Stimulated activated CD4-positive, alpha-beta T cell treated with anti-CD3 and anti-CD28 coated beads, Interleukin-4, amount 100 ng/mL, for 48 hours (primary cell): Measurements from ENCODE around the gene NADK.
"Not testable (repeated sequence)": the region's sequence is repeated elsewhere in the genome, so short reads cannot be mapped to it uniquely, and the experiment has no call there.

Experiments
- DNase-seq, 2 donors: peaks; one replicate each; pipeline ENCODE4 v3.0.0-alpha.2; 2020; ENCODE audit warnings: low read depth in 2 of 2

NADK gene

GRCh38 chr1:1746566-1746909 is 31.7 kb downstream of the NADK start:
- not testable (repeated sequence) for DNase-seq

- DNase-seq: peak; percentile 89 to 91
Measured at GRCh38 chr1:1745651-1746565, 32.4 kb downstream of the NADK start.

- DNase-seq: not testable (repeated sequence)
Measured at GRCh38 chr1:1742529-1742928, 35.7 kb downstream of the NADK start.

- DNase-seq: not testable (repeated sequence)
Measured at GRCh38 chr1:1741013-1741412, 37.3 kb downstream of the NADK start.

GRCh38 chr1:1738799-1739337 is 39.4 kb downstream of the NADK start:
- not testable (repeated sequence) for DNase-seq

GRCh38 chr1:1737675-1738590 is 40.3 kb downstream of the NADK start:
- DNase-seq: not testable (repeated sequence)

- no peak for DNase-seq
Measured at GRCh38 chr1:1732381-1732780, 45.9 kb downstream of the NADK start.

GRCh38 chr1:1730870-1731269 is 47.4 kb downstream of the NADK start:
- no peak for DNase-seq

GRCh38 chr1:1730230-1730629 is 48.0 kb downstream of the NADK start:
- DNase-seq: not testable (repeated sequence)

- not testable (repeated sequence) for DNase-seq
Measured at GRCh38 chr1:1729116-1729816, 49.0 kb downstream of the NADK start.

GRCh38 chr1:1728308-1729005 is 49.8 kb downstream of the NADK start:
- not testable (repeated sequence) for DNase-seq

GRCh38 chr1:1727131-1727651 is 51.1 kb downstream of the NADK start:
- not testable (repeated sequence) for DNase-seq

- DNase-seq: not testable (repeated sequence)
Measured at GRCh38 chr1:1726088-1726487, 52.2 kb downstream of the NADK start.

- peak; percentile 92 to 96 for DNase-seq
Measured at GRCh38 chr1:1724035-1724864, 54.0 kb downstream of the NADK start, which contains the start of gene CDK11A. CDK11A (minus strand) TSS chr1:1724357; CDS start chr1:1722818, 1,539 bp downstream.

- no peak for DNase-seq
Measured at GRCh38 chr1:1721201-1721600, 57.1 kb downstream of the NADK start.

GRCh38 chr1:1715109-1715883 is 63.0 kb downstream of the NADK start:
- DNase-seq: not testable (repeated sequence)

- not testable (repeated sequence) for DNase-seq
Measured at GRCh38 chr1:1707897-1708296, 70.4 kb downstream of the NADK start.

GRCh38 chr1:1707241-1707640 is 71.0 kb downstream of the NADK start:
- not testable (repeated sequence) for DNase-seq

- not testable (repeated sequence) for DNase-seq
Measured at GRCh38 chr1:1705623-1706022, 72.6 kb downstream of the NADK start.
